OCI-LY7 (cell line): ENCODE data around the gene DRC7. TPM values are rescaled to one million over a fixed set of nuclear protein-coding genes. Genes with fewer than 3 reads are reported as not detected.

ENCODE experiments used
- BruUV-seq: library from RNA; stranded (reverse); fragments of 400-500 nt; replicated peaks from 2 replicates; lab custom pipeline; 2021; lab: Mats Ljungman, UMichigan
- CTCF ChIA-PET: fragments of 300-600 bp; sonication (Branson Sonifier 250); formaldehyde crosslinking; loops from one replicate; lab custom pipeline; 2022; ENCODE audit warnings: antibody characterized with exemption; ENCODE audit not compliant: unreplicated experiment; lab: Charles Lee
- POLR2A ChIA-PET: fragments of 300-600 bp; sonication (Branson Sonifier 250); formaldehyde crosslinking; loops from one replicate; lab custom pipeline; 2022; ENCODE audit warnings: antibody characterized with exemption; lab: Charles Lee
- DNase-seq: peaks from one replicate; pipeline ENCODE4 v3.0.0-alpha.2; 2015; ENCODE audit warnings: low spot score
- H2AFZ ChIP-seq: fragments of 200-600 bp; sonication (generic), shearing (Covaris generic); 2 replicates; pipeline ENCODE4 v1.6.1; 2014; ENCODE audit warnings: mild to moderate bottlenecking, antibody characterized with exemption, low read length, moderate library complexity
- H3K27ac ChIP-seq: fragments of 200-600 bp; sonication (generic); 2 replicates; pipeline ENCODE4 v1.5.1; 2014; ENCODE audit warnings: mixed run types, low read depth, mild to moderate bottlenecking, moderate library complexity, low read length, inconsistent platforms; ENCODE audit not compliant: poor library complexity, severe bottlenecking
- H3K36me3 ChIP-seq: fragments of 200-600 bp; sonication (generic); 2 replicates; pipeline ENCODE4 v1.6.1; 2014; ENCODE audit warnings: mild to moderate bottlenecking, antibody characterized with exemption, low read length, moderate library complexity, mixed read lengths; ENCODE audit not compliant: insufficient read depth
- H3K4me1 ChIP-seq: fragments of 200-600 bp; sonication (generic); 2 replicates; pipeline ENCODE4 v1.5.1; 2014; ENCODE audit warnings: mild to moderate bottlenecking, low read length; ENCODE audit not compliant: insufficient read depth, poor library complexity, severe bottlenecking
- H3K4me2 ChIP-seq: fragments of 200-600 bp; sonication (generic); 2 replicates; pipeline ENCODE4 v1.6.1; 2014; ENCODE audit warnings: mild to moderate bottlenecking, low read length
- H3K4me3 ChIP-seq: fragments of 200-600 bp; sonication (generic); 2 replicates; pipeline ENCODE4 v1.5.1; 2014; ENCODE audit warnings: mild to moderate bottlenecking, low read depth, low read length; ENCODE audit not compliant: poor library complexity, severe bottlenecking
- H3K79me2 ChIP-seq: fragments of 200-600 bp; sonication (generic); 2 replicates; pipeline ENCODE4 v1.6.1; 2016; ENCODE audit warnings: low read depth, mild to moderate bottlenecking, low read length, moderate library complexity, mixed read lengths; ENCODE audit not compliant: insufficient read depth
- H3K9me2 ChIP-seq: fragments of 200-600 bp; sonication (generic); 2 replicates; pipeline ENCODE4 v1.6.1; 2016; ENCODE audit warnings: mild to moderate bottlenecking, low read length, mixed read lengths; ENCODE audit not compliant: insufficient read depth
- H3K9me3 ChIP-seq: fragments of 200-600 bp; sonication (generic); 2 replicates; pipeline ENCODE4 v1.6.1; 2014; ENCODE audit warnings: mild to moderate bottlenecking, mixed run types, low read length, mixed read lengths
- H4K20me1 ChIP-seq: fragments of 200-600 bp; sonication (generic); 2 replicates; pipeline ENCODE4 v1.6.1; 2014; ENCODE audit warnings: mild to moderate bottlenecking, antibody characterized with exemption, low read length, moderate library complexity, mixed read lengths; ENCODE audit not compliant: insufficient read depth
- CTCF ChIP-seq: fragments of 200-600 bp; sonication (generic); conservative IDR thresholded peaks from 2 replicates; pipeline ENCODE4 v1.5.1; 2014; ENCODE audit warnings: mild to moderate bottlenecking, antibody characterized with exemption, low read length, moderate library complexity, mixed read lengths
- EZH2phosphoT487 ChIP-seq: fragments of 200-600 bp; sonication (generic); IDR thresholded peaks from 2 replicates; pipeline ENCODE4 v1.6.1; 2018; ENCODE audit warnings: low read depth, borderline replicate concordance, mild to moderate bottlenecking, mixed run types, antibody characterized with exemption, low read length, moderate library complexity, mixed read lengths
- intact Hi-C: fragments of 100-400 bp; cut with micrococcal nuclease; formaldehyde crosslinking; loops from one replicate; pipeline ENCODE4 v1.10.0; 2022; ENCODE audit not compliant: unreplicated experiment
- total RNA-seq, 2 experiments: library from RNA; depleted of rRNA in 1 of 2; stranded (reverse); fragments of >200 nt in 1 of 2; shearing (Covaris generic) in 1 of 2; gene quantifications; 2 replicates each; pipeline ENCODE4 v1.2.3, GENCODE V29; 2014 to 2022

DRC7 gene
- total RNA-seq, 2 experiments from 2014 or later: 0.44 to 0.46 TPM

- Histone ChIP-seq H3K4me1 (no peaks in the 10 kb centered on the region), H3K27ac (no peak overlapping the region), H3K9me3 (no peaks in the 10 kb centered on the region), H3K4me2 (no peak overlapping the region), H3K9me2 (no peaks in the 10 kb centered on the region), H3K36me3 (peaks cover 8% of the 10 kb centered on the region; the same call in 1 of the 2 replicates), H3K4me3 (no peak overlapping the region), H3K79me2 (no peaks in the 10 kb centered on the region), H4K20me1 (no peaks in the 10 kb centered on the region), H2AFZ (no peak overlapping the region)
- no peak for DNase-seq
- ChIA-PET CTCF (no interaction called here), POLR2A (no interaction called here)
- no peak for TF ChIP-seq EZH2phosphoT487
- no peak for TF ChIP-seq CTCF
- BruUV-seq: no TSS peak
- intact Hi-C loops: no loop called here
Measured at GRCh38 chr16:57753448-57754353, 59.1 kb downstream of the DRC7 start.

- Histone ChIP-seq H3K4me3 (no peak overlapping the region), H2AFZ (no peak overlapping the region), H4K20me1 (no peaks in the 10 kb centered on the region), H3K9me2 (no peaks in the 10 kb centered on the region), H3K79me2 (no peaks in the 10 kb centered on the region), H3K4me2 (no peak overlapping the region), H3K4me1 (no peaks in the 10 kb centered on the region), H3K36me3 (peaks cover 8% of the 10 kb centered on the region; the same call in 1 of the 2 replicates), H3K27ac (no peak overlapping the region), H3K9me3 (no peaks in the 10 kb centered on the region)
- BruUV-seq: no TSS peak
- ChIA-PET POLR2A (no interaction called here), CTCF (no interaction called here)
- TF ChIP-seq EZH2phosphoT487: no peak
- DNase-seq: no peak
- intact Hi-C loops: loop anchor here (5.0 kb wide), 1 partner anchor 248 kb away; the partner anchor contains the start of genes USB1 and ZNF319
Measured at GRCh38 chr16:57754354-57755060, 59.9 kb downstream of the DRC7 start.

- Histone ChIP-seq H3K4me3 (no peak overlapping the region), H3K9me3 (no peaks in the 10 kb centered on the region), H3K4me2 (no peak overlapping the region), H3K36me3 (peaks cover 8% of the 10 kb centered on the region; the same call in 1 of the 2 replicates), H2AFZ (no peak overlapping the region), H3K27ac (no peak overlapping the region), H3K4me1 (no peaks in the 10 kb centered on the region), H3K79me2 (no peaks in the 10 kb centered on the region), H3K9me2 (no peaks in the 10 kb centered on the region), H4K20me1 (no peaks in the 10 kb centered on the region)
- intact Hi-C loops: loop anchor here (5.0 kb wide), 1 partner anchor 247 kb away; the partner anchor contains the start of genes USB1 and ZNF319
- no peak for DNase-seq
- TF ChIP-seq EZH2phosphoT487 (no peak), CTCF (no peak)
- ChIA-PET CTCF (no interaction called here), POLR2A (no interaction called here)
- BruUV-seq: no TSS peak
Measured at GRCh38 chr16:57755061-57755684, 60.6 kb downstream of the DRC7 start.
